ENCODE results near the gene NIPAL3.

The NIPAL3 gene

GRCh38 chr1:24390924-24391782 is 24.4 kb upstream of the NIPAL3 start:
- DNase-seq (ENCODE audit: low spot score): peak; percentile 83

GRCh38 chr1:24391882-24392603 is 23.6 kb upstream of the NIPAL3 start:
- DNase-seq (ENCODE audit: low spot score): peak; percentile 77

GRCh38 chr1:24392604-24392946 is 23.0 kb upstream of the NIPAL3 start:
- no peak for DNase-seq (ENCODE audit: low spot score)

- no peak for DNase-seq (ENCODE audit: low spot score)
These were observed 22.5 kb upstream of the NIPAL3 start for GRCh38 chr1:24392982-24393650.

GRCh38 chr1:24393892-24394291 is 21.7 kb upstream of the NIPAL3 start:
- DNase-seq (ENCODE audit: low spot score): no peak

- no peak for DNase-seq (ENCODE audit: low spot score)
These were observed 15.5 kb upstream of the NIPAL3 start for GRCh38 chr1:24400065-24400464.

- no peak for DNase-seq (ENCODE audit: low spot score)
These were observed 11.8 kb upstream of the NIPAL3 start for GRCh38 chr1:24403806-24404205.

GRCh38 chr1:24406788-24407187 is 8.8 kb upstream of the NIPAL3 start:
- no peak for DNase-seq (ENCODE audit: low spot score)

- no peak for DNase-seq (ENCODE audit: low spot score)
These were observed 6.1 kb upstream of the NIPAL3 start for GRCh38 chr1:24409535-24409934.

GRCh38 chr1:24410750-24411149 is 4.9 kb upstream of the NIPAL3 start:
- no peak for DNase-seq (ENCODE audit: low spot score)

GRCh38 chr1:24411963-24412362 is 3.6 kb upstream of the NIPAL3 start:
- DNase-seq (ENCODE audit: low spot score): no peak

GRCh38 chr1:24412408-24412807 is 3.2 kb upstream of the NIPAL3 start:
- no peak for DNase-seq (ENCODE audit: low spot score)

GRCh38 chr1:24413350-24414163 is 2.0 kb upstream of the NIPAL3 start, which contains the start of gene STPG1:
STPG1 (minus strand) TSS chr1:24413782; CDS start chr1:24401388, 12,394 bp downstream.
- DNase-seq (ENCODE audit: low spot score): peak; percentile 92

- DNase-seq (ENCODE audit: low spot score): no peak
These were observed 748 bp upstream of the NIPAL3 start for GRCh38 chr1:24414775-24415333.

- DNase-seq (ENCODE audit: low spot score): peak; percentile 44
These were observed 486 bp downstream of the NIPAL3 start for GRCh38 chr1:24415910-24416665.

GRCh38 chr1:24416666-24417391 is 1.2 kb downstream of the NIPAL3 start:
- DNase-seq (ENCODE audit: low spot score): no peak

GRCh38 chr1:24417681-24418080 is 2.1 kb downstream of the NIPAL3 start:
- no peak for DNase-seq (ENCODE audit: low spot score)

- DNase-seq (ENCODE audit: low spot score): no peak
These were observed 3.5 kb downstream of the NIPAL3 start for GRCh38 chr1:24418898-24419628.

GRCh38 chr1:24420547-24420946 is 4.9 kb downstream of the NIPAL3 start:
- no peak for DNase-seq (ENCODE audit: low spot score)

Measured in D341Med (cell line).